GM12801 (cell line): ENCODE data around the gene MRPL24.

Source experiments
- CTCF ChIP-seq: IDR thresholded peaks from one replicate; pipeline ENCODE4 v1.5.1; 2011; ENCODE audit warnings: control low read depth; ENCODE audit not compliant: insufficient read length; ENCODE audit errors: extremely low read depth

The MRPL24 gene

DNA sequence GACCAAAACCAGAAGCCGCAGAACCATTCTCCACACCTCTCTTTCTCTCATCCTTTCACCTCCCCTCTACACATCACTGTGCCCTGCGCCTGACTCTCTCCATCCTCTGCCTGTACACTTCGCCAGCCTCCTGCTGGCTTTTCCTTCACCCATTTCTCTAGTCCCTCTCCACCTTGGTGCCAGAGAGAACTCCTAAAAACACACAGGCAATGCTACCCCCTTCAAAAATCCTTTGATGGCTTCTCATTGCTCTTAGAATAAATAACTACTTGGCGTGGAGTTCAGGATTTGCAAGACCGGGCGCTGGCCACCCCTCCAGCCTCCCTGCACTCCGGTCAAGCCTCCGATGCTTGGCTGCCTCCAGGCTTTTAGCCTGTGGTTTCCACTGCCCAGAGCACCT is 44.1 kb downstream of the MRPL24 start:
- TF ChIP-seq CTCF, result no peak

DNA sequence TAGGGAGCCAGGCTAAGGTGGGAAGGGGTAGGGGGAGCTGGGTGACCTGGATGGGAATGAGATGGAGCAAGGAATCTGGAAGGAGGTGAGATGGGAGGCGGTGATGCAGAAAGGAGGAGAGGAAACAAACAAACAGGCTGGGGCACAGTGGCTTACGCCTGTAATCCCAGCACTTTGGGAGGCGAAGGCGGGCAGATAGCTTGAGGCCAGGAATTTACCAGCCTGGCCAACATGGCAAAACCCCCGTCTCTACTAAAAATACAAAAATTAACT is 46.3 kb downstream of the MRPL24 start:
- TF ChIP-seq CTCF, result no peak

GRCh38 chr1:156693848-156694689 is 46.8 kb downstream of the MRPL24 start:
- TF ChIP-seq CTCF, result no peak

GRCh38 chr1:156692925-156693847 is 47.7 kb downstream of the MRPL24 start:
- TF ChIP-seq CTCF, result no peak

DNA sequence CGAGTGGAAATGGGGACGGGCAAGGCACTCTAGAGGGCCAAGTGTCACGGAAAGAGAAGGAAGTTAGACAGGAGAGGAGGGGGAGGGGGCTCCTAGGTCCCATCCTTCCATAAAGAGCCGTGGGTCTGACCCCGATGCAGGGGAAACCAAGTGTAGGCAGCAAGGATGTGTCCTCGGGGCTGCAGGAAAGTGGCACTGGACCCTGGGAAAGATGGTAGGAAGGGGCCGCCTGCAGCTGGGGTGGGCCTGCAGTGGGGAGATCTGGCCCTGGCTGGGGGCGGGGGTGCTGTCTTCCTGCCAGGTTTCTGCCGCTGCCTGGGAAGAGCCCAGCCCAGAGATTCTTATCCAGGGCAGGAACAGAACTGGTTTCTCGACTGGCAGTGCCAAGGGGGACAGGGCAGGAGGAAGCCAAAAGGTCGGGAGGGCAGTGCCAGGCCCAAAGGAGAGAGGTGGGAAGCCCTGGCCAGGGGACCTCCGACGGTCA is 48.4 kb downstream of the MRPL24 start:
- no peak for TF ChIP-seq CTCF

GRCh38 chr1:156691665-156692440 is 49.0 kb downstream of the MRPL24 start:
- no peak for TF ChIP-seq CTCF

DNA sequence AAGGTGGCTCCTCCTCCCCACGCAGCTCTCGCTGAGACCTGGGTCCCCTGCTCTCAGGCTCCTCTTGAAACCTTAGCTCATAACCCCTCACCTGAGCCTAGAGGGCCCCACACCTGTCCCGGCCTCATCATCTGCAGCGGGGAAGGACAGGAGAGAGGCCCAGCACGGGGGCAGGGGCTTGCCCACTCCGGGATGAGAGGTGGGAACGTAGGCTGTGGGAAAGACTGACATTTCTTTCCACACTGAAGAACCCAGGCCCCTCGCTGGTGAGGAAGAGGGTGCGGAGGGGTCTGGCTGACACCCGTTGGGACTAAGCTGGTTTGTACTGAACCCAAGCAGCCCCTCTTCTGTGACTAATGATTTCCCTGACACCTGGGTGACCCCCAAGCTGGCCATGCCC is 49.7 kb downstream of the MRPL24 start:
- no peak for TF ChIP-seq CTCF
